Aorta (tissue), 5 donors: ENCODE measurements around the gene CADM1. TPM values are rescaled to one million over a fixed set of nuclear protein-coding genes. Genes with fewer than 3 reads are reported as not detected.

ENCODE experiments used
- ATAC-seq: fragments of 200-7000 bp; cut with Tn5 transposase; one replicate; pipeline ENCODE4 v1.9.1; 2022; ENCODE audit warnings: moderate library complexity; ENCODE audit not compliant: low FRiP score
- DNase-seq, 2 donors: peaks; one replicate each; pipeline ENCODE4 v3.0.0-alpha.2; 2020
- H3K27ac ChIP-seq, 2 donors: one replicate each; pipeline ENCODE4 v1.5.1; 2013; ENCODE audit warnings: low read length in 2 of 2, mild to moderate bottlenecking in 2 of 2, moderate library complexity in 2 of 2, control low read depth in 1 of 2, inconsistent platforms in 1 of 2, low read depth in 1 of 2
- H3K27me3 ChIP-seq, 2 donors: one replicate each; pipeline ENCODE4 v1.6.1; 2013; ENCODE audit warnings: control low read depth in 1 of 2, low read length in 1 of 2, mild to moderate bottlenecking in 1 of 2, moderate library complexity in 1 of 2; ENCODE audit not compliant: insufficient read depth in 2 of 2, control insufficient read depth in 1 of 2
- H3K36me3 ChIP-seq, 2 donors: one replicate each; pipeline ENCODE4 v1.6.1; 2013; ENCODE audit warnings: control low read depth in 1 of 2, low read length in 1 of 2, mild to moderate bottlenecking in 1 of 2; ENCODE audit not compliant: insufficient read depth in 2 of 2, control insufficient read depth in 1 of 2
- H3K4me1 ChIP-seq, 2 donors: one replicate each; pipeline ENCODE4 v1.6.1; 2013; ENCODE audit warnings: low read length in 2 of 2, control low read depth in 1 of 2, mild to moderate bottlenecking in 1 of 2, moderate library complexity in 1 of 2; ENCODE audit not compliant: insufficient read depth in 2 of 2, control insufficient read depth in 1 of 2
- H3K4me3 ChIP-seq, 2 donors: one replicate each; pipeline ENCODE4 v1.5.1; 2013; ENCODE audit warnings: low read length in 2 of 2, control low read depth in 1 of 2, mild to moderate bottlenecking in 1 of 2
- H3K9me3 ChIP-seq: one replicate; pipeline ENCODE4 v1.6.1; 2013; ENCODE audit warnings: mild to moderate bottlenecking, low read length; ENCODE audit not compliant: control insufficient read depth
- WGBS, 2 donors: extraction: QIAGEN DNeasy Blood & Tissue Kit; methylation state at CpG; one replicate each; pipeline ENCODE4 v1.1.7; 2013; 5-methylcytosine and 5-hydroxymethylcytosine counted together
- intact Hi-C, 2 donors: fragments of 100-400 bp; cut with DNase I; formaldehyde crosslinking; loops; one replicate each; pipeline versions ENCODE4 v1.14.2 to v1.15.0; 2022
- polyA plus RNA-seq, 2 donors: library from polyadenylated mRNA; stranded (reverse); fragments of 200-250 nt; gene quantifications; one replicate each; pipeline ENCODE4 v1.2.3, GENCODE V29; 2013
- total RNA-seq, 2 donors: library from RNA; stranded (reverse); fragmentation: NEBNext Ultra II Directional; extraction: Animal tissue kit (Norgen Biotek cat#: 25700); gene quantifications; one replicate each; pipeline ENCODE4 v1.2.1, GENCODE V29; 2021
- donor health status: healthy with polysubstance abuse.
- donor health status: Bipolar disorder and iron deficiency.
- donor health status: DM: no; HTN: no; CAD: no.
- donor health status: DM: no; HTN: no; CAD: no.
- donor health status: DM: yes; HTN: yes; CAD: no.

Gene CADM1
- total and polyA plus RNA-seq, 4 donors: 0.26 to 9.8 (median 5.7) TPM

GRCh38 chr11:115396533-115396932, 107.7 kb downstream of the CADM1 start:
- no peaks in the 10 kb centered on the region for H3K9me3 ChIP-seq
- H3K4me1 ChIP-seq: no peaks in the 10 kb centered on the region
- H3K36me3 ChIP-seq: no peaks in the 10 kb centered on the region
- no peak for ATAC-seq
- H3K27ac ChIP-seq: no peak overlapping the region
- no peak overlapping the region for H3K4me3 ChIP-seq
- intact Hi-C loops: no loop called here
- DNase-seq: no peak
- WGBS, 2 donors: 18 to 45% methylated on average over 1 of the region's 1 CpG
- no peaks in the 10 kb centered on the region for H3K27me3 ChIP-seq

- no peaks in the 10 kb centered on the region for H3K36me3 ChIP-seq
- H3K27me3 ChIP-seq: no peaks in the 10 kb centered on the region
- no peaks in the 10 kb centered on the region for H3K9me3 ChIP-seq
- no peak overlapping the region for H3K4me3 ChIP-seq
- DNase-seq (no peak), ATAC-seq (no peak)
- intact Hi-C loops: no loop called here
- no peaks in the 10 kb centered on the region for H3K4me1 ChIP-seq
- no peak overlapping the region for H3K27ac ChIP-seq
Measured at GRCh38 chr11:115393950-115394349, 110.3 kb downstream of the CADM1 start.

- no peak for ATAC-seq
- no peaks in the 10 kb centered on the region for H3K27me3 ChIP-seq
- WGBS, 2 donors: 82 to 93% methylated on average over 1 of the region's 1 CpG
Measured at GRCh38 chr11:115391598-115391997, 112.6 kb downstream of the CADM1 start.

GRCh38 chr11:115391160-115391559, 113.1 kb downstream of the CADM1 start:
- Histone ChIP-seq H3K4me1 (no peaks in the 10 kb centered on the region), H3K36me3 (no peaks in the 10 kb centered on the region), H3K4me3 (no peak overlapping the region), H3K9me3 (no peaks in the 10 kb centered on the region), H3K27ac (no peak overlapping the region), H3K27me3 (no peaks in the 10 kb centered on the region)
- intact Hi-C loops: no loop called here
- no peak for ATAC-seq
- WGBS, 2 donors: 15 to 29% methylated on average over 3 of the region's 3 CpGs
- no peak for DNase-seq

More at GRCh38 chr11:115391598-115391997, 112.6 kb downstream of the CADM1 start:
- DNase-seq: no peak
- H3K36me3 ChIP-seq: no peaks in the 10 kb centered on the region
- no peak overlapping the region for H3K27ac ChIP-seq
- intact Hi-C loops: no loop called here
- H3K4me1 ChIP-seq: no peaks in the 10 kb centered on the region
- H3K9me3 ChIP-seq: no peaks in the 10 kb centered on the region
- no peak overlapping the region for H3K4me3 ChIP-seq

GRCh38 chr11:115390441-115390840, 113.8 kb downstream of the CADM1 start:
- H3K27me3 ChIP-seq: no peaks in the 10 kb centered on the region
- ATAC-seq (no peak), DNase-seq (no peak)
- H3K9me3 ChIP-seq: no peaks in the 10 kb centered on the region
- H3K4me1 ChIP-seq: no peaks in the 10 kb centered on the region
- H3K4me3 ChIP-seq: no peak overlapping the region
- no peak overlapping the region for H3K27ac ChIP-seq
- no peaks in the 10 kb centered on the region for H3K36me3 ChIP-seq
- 53 to 57% methylated on average over 1 of the region's 1 CpG for WGBS, 2 donors
- intact Hi-C loops: no loop called here

- H3K27me3 ChIP-seq: no peaks in the 10 kb centered on the region
- DNase-seq (no peak), ATAC-seq (no peak)
- H3K36me3 ChIP-seq: no peaks in the 10 kb centered on the region
- no peaks in the 10 kb centered on the region for H3K4me1 ChIP-seq
- H3K9me3 ChIP-seq: no peaks in the 10 kb centered on the region
- H3K4me3 ChIP-seq: no peak overlapping the region
- 81 to 83% methylated on average over 3 of the region's 3 CpGs for WGBS, 2 donors
- intact Hi-C loops: no loop called here
- no peak overlapping the region for H3K27ac ChIP-seq
Measured at GRCh38 chr11:115389790-115390189, 114.4 kb downstream of the CADM1 start.

GRCh38 chr11:115385226-115385625, 119.0 kb downstream of the CADM1 start:
- Histone ChIP-seq H3K4me1 (no peaks in the 10 kb centered on the region), H3K36me3 (no peaks in the 10 kb centered on the region), H3K27me3 (no peaks in the 10 kb centered on the region), H3K4me3 (no peak overlapping the region), H3K27ac (no peak overlapping the region), H3K9me3 (no peaks in the 10 kb centered on the region)
- intact Hi-C loops: no loop called here
- no peak for DNase-seq
- no peak for ATAC-seq

GRCh38 chr11:115384236-115384635, 120.0 kb downstream of the CADM1 start:
- Histone ChIP-seq H3K27ac (no peak overlapping the region), H3K36me3 (no peaks in the 10 kb centered on the region), H3K9me3 (no peaks in the 10 kb centered on the region), H3K27me3 (no peaks in the 10 kb centered on the region), H3K4me1 (no peaks in the 10 kb centered on the region), H3K4me3 (no peak overlapping the region)
- DNase-seq (no peak), ATAC-seq (no peak)
- intact Hi-C loops: no loop called here
- WGBS, 2 donors: 57 to 67% methylated on average over 2 of the region's 2 CpGs

GRCh38 chr11:115383431-115383830, 120.8 kb downstream of the CADM1 start:
- Histone ChIP-seq H3K4me1 (no peaks in the 10 kb centered on the region), H3K9me3 (no peaks in the 10 kb centered on the region), H3K27ac (no peak overlapping the region), H3K36me3 (no peaks in the 10 kb centered on the region), H3K4me3 (no peak overlapping the region), H3K27me3 (no peaks in the 10 kb centered on the region)
- 54 to 63% methylated on average over 3 of the region's 3 CpGs for WGBS, 2 donors
- intact Hi-C loops: no loop called here
- ATAC-seq (no peak), DNase-seq (no peak)
